LNCaP clone FGC (cell line): ENCODE data around the gene FOXP1.

Experiments
- DNase-seq: peaks from one replicate; pipeline ENCODE4 v3.0.0-alpha.2; 2011; ENCODE audit warnings: low read depth
- H3K4me3 ChIP-seq: 2 replicates; pipeline ENCODE4 v1.5.1; 2011; ENCODE audit warnings: mild to moderate bottlenecking, low read depth, low read length, control low read depth
- CTCF ChIP-seq: IDR thresholded peaks from 2 replicates; pipeline ENCODE4 v1.5.1; 2012; ENCODE audit warnings: mild to moderate bottlenecking; ENCODE audit not compliant: control insufficient read depth, insufficient read depth; ENCODE audit errors: extremely low read depth

Gene FOXP1

GRCh38 chr3:71429597-71429988 lies 153.9 kb downstream of the FOXP1 start:
- no peak for DNase-seq
- TF ChIP-seq CTCF = no peak

GRCh38 chr3:71428841-71429596 lies 154.5 kb downstream of the FOXP1 start:
- no peak overlapping the region for H3K4me3 ChIP-seq
- no peak for TF ChIP-seq CTCF
- no peak for DNase-seq

More at GRCh38 chr3:71429597-71429988, 153.9 kb downstream of the FOXP1 start:
- no peak overlapping the region for H3K4me3 ChIP-seq

GRCh38 chr3:71425491-71426071 lies 157.9 kb downstream of the FOXP1 start:
- no peak overlapping the region for H3K4me3 ChIP-seq
- TF ChIP-seq CTCF = no peak
- DNase-seq = no peak

- no peak overlapping the region for H3K4me3 ChIP-seq
- no peak for DNase-seq
- TF ChIP-seq CTCF = no peak
These were observed 160.2 kb downstream of the FOXP1 start for GRCh38 chr3:71423151-71423906.

- no peak for DNase-seq
- no peak for TF ChIP-seq CTCF
- no peak overlapping the region for H3K4me3 ChIP-seq
These were observed 161.5 kb downstream of the FOXP1 start for GRCh38 chr3:71421820-71422566.

- TF ChIP-seq CTCF = no peak
- no peak overlapping the region for H3K4me3 ChIP-seq
- DNase-seq = no peak
These were observed 162.1 kb downstream of the FOXP1 start for GRCh38 chr3:71421475-71421819.
